Measurements from ENCODE around the gene ZNF784. TPM values are rescaled to one million over a fixed set of nuclear protein-coding genes. Genes with fewer than 3 reads are reported as not detected.

Gene ZNF784
- total and polyA plus RNA-seq, 9 of the 15 experiments (the other 6 are each of a cell fraction or from before 2014, with no cell fraction given) = 0.14 to 6.1 (median 2.1) TPM

DNA sequence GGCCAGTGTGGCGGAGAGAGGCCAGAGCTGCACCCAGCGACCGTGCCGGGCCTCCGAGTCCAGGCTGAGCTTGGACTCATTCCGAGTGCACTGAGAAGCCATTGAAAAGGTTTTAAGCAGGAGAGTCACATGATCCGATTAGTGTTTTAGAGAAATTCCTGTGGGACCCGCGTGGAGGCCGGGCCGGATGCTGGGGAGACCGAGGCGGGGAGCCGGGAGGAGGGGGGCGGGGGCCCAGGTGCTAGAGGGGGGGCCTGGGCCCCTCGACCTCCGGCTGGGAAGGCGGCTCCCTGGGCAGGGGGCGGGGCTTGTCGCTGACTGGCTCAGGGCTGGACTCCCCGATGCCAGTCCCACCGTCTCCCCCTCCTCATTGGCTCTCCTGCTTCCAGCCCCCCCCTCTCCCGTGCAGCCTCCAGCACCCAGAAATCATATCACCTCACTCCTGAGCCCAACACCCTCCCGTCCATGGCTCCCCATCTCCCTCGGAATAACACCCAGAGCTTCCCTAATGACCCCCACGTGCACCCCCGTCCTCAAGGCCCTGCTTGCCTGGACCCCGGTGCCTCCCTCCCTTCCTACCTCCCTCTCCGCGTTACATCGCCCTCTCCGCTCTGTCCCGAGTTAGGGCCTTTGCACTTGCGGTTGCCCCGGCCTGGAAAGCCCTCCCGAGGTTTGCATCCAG, 38.6 kb downstream of the ZNF784 start (continued):
- TF ChIP-seq, protein P1, sequence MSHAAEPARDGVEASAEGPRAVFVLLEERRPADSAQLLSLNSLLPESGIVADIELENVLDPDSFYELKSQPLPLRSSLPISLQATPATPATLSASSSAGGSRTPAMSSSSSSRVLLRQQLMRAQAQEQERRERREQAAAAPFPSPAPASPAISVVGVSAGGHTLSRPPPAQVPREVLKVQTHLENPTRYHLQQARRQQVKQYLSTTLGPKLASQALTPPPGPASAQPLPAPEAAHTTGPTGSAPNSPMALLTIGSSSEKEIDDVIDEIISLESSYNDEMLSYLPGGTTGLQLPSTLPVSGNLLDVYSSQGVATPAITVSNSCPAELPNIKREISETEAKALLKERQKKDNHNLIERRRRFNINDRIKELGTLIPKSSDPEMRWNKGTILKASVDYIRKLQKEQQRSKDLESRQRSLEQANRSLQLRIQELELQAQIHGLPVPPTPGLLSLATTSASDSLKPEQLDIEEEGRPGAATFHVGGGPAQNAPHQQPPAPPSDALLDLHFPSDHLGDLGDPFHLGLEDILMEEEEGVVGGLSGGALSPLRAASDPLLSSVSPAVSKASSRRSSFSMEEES (CRISPR knock-in tag; IDR thresholded peaks at IDR 0.05) = peak; percentile 54
- TF ChIP-seq, protein P2, sequence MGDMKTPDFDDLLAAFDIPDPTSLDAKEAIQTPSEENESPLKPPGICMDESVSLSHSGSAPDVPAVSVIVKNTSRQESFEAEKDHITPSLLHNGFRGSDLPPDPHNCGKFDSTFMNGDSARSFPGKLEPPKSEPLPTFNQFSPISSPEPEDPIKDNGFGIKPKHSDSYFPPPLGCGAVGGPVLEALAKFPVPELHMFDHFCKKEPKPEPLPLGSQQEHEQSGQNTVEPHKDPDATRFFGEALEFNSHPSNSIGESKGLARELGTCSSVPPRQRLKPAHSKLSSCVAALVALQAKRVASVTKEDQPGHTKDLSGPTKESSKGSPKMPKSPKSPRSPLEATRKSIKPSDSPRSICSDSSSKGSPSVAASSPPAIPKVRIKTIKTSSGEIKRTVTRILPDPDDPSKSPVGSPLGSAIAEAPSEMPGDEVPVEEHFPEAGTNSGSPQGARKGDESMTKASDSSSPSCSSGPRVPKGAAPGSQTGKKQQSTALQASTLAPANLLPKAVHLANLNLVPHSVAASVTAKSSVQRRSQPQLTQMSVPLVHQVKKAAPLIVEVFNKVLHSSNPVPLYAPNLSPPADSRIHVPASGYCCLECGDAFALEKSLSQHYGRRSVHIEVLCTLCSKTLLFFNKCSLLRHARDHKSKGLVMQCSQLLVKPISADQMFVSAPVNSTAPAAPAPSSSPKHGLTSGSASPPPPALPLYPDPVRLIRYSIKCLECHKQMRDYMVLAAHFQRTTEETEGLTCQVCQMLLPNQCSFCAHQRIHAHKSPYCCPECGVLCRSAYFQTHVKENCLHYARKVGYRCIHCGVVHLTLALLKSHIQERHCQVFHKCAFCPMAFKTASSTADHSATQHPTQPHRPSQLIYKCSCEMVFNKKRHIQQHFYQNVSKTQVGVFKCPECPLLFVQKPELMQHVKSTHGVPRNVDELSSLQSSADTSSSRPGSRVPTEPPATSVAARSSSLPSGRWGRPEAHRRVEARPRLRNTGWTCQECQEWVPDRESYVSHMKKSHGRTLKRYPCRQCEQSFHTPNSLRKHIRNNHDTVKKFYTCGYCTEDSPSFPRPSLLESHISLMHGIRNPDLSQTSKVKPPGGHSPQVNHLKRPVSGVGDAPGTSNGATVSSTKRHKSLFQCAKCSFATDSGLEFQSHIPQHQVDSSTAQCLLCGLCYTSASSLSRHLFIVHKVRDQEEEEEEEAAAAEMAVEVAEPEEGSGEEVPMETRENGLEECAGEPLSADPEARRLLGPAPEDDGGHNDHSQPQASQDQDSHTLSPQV (IDR thresholded peaks at IDR 0.05) = no peak
- TF ChIP-seq RAD51 (IDR thresholded peaks at IDR 0.05; ENCODE audit: borderline replicate concordance, low read depth) = 0 out of 2 replicates have a peak, but pooled peaks have one; percentile 30
- TF ChIP-seq, protein P3, sequence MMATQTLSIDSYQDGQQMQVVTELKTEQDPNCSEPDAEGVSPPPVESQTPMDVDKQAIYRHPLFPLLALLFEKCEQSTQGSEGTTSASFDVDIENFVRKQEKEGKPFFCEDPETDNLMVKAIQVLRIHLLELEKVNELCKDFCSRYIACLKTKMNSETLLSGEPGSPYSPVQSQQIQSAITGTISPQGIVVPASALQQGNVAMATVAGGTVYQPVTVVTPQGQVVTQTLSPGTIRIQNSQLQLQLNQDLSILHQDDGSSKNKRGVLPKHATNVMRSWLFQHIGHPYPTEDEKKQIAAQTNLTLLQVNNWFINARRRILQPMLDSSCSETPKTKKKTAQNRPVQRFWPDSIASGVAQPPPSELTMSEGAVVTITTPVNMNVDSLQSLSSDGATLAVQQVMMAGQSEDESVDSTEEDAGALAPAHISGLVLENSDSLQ (IDR thresholded peaks at IDR 0.05) = peak; percentile 82
- no peak for TF ChIP-seq CHD2 (IDR thresholded peaks at IDR 0.05; ENCODE audit: low read depth, low read length)

Measured in K562 (cell line).